Measurements from ENCODE around the gene ARL13B.

ARL13B gene

DNA sequence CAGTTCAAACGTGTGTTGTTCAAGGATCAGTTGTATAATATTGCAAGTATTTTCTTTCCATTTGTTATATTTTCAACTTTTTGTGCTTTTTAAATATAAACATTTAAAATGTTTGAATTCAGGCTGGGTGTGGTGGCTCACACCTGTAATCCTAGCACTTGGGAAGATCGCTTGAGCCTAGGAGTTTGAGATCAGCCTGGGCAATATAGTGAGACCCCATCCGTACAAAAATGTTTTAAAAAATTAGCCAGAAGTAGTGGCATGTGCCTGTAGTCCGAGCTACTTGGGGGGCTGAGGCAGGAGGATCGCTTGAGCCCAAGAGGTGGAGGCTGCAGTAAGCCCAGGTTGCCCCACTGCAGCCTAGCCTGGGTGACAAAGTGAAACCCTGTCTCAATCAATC is 4.7 kb downstream of the ARL13B start:
- TF ChIP-seq, protein P1, sequence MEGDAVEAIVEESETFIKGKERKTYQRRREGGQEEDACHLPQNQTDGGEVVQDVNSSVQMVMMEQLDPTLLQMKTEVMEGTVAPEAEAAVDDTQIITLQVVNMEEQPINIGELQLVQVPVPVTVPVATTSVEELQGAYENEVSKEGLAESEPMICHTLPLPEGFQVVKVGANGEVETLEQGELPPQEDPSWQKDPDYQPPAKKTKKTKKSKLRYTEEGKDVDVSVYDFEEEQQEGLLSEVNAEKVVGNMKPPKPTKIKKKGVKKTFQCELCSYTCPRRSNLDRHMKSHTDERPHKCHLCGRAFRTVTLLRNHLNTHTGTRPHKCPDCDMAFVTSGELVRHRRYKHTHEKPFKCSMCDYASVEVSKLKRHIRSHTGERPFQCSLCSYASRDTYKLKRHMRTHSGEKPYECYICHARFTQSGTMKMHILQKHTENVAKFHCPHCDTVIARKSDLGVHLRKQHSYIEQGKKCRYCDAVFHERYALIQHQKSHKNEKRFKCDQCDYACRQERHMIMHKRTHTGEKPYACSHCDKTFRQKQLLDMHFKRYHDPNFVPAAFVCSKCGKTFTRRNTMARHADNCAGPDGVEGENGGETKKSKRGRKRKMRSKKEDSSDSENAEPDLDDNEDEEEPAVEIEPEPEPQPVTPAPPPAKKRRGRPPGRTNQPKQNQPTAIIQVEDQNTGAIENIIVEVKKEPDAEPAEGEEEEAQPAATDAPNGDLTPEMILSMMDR (conservative IDR thresholded peaks at IDR 0.05) = no peak
- no peak for TF ChIP-seq ZFX (IDR thresholded peaks at IDR 0.05)

DNA sequence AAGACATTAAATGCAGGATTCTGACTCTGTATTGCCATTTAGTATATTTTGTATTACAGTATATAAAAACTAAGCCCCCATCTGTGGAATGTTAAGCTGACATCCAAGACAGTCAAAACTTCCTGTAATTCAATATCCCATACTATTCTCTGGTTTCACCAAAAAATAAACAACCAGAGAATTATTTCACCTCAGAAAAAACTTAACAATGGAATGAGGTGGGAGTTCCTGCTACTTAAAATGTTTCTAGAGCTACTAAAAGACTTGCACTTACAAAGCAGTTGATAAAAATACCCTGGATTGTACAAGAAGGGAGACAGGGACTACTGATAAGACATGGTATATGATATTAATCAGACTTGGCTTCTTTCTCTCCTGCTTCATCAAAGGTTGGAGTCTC is 8.3 kb downstream of the ARL13B start:
- H3K27ac ChIP-seq = no peak overlapping the region
- TF ChIP-seq, protein P1 (conservative IDR thresholded peaks at IDR 0.05) = no peak
- no peak for TF ChIP-seq ZFX (IDR thresholded peaks at IDR 0.05)

More for the DNA sequence above, 4.7 kb downstream of the ARL13B start:
- no peak overlapping the region for H3K27ac ChIP-seq

DNA sequence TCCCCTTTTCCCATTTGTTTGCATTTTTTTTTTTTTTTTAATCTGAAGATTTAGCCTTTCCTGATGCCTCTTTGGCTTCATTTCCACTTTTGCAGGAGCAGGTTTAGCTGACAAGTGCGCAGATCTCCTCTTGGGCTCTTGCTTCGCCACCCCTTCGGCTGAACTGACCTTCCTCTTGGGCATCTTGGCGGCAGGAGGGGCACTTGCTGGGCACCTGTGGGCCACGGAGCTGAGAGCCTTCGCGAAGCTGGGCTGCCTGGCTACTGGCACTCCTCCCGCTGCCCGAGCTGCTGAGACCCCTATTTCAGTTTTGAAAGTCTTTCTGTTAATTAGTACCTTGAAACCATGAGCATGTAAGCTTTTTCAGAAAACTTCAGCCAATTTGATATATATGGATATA is 8.8 kb downstream of the ARL13B start:
- H3K27ac ChIP-seq = no peak overlapping the region
- TF ChIP-seq ZFX (IDR thresholded peaks at IDR 0.05) = no peak
- TF ChIP-seq, protein P1 (conservative IDR thresholded peaks at IDR 0.05) = no peak

DNA sequence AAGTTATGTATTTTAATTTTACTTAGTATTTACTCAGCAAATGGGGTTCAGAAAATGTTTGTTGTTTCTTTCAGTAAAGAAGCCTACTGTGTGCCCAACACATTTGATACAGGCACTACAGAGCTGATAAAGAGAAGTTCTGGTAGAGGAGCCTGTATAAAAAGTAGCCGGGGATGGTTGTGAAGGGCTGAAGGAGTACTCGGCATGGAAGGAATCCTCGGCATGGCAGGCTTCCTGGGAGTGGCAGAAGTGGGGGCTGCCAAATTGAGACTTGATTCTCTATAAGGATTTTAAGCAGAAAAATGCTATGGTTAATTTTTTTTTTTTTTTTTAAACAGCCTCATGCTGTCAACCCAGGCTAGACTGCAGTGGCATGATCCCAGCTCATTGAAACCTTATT is 9.3 kb downstream of the ARL13B start:
- no peak overlapping the region for H3K27ac ChIP-seq
- TF ChIP-seq ZFX (IDR thresholded peaks at IDR 0.05) = no peak
- TF ChIP-seq, protein P1 (conservative IDR thresholded peaks at IDR 0.05) = no peak

DNA sequence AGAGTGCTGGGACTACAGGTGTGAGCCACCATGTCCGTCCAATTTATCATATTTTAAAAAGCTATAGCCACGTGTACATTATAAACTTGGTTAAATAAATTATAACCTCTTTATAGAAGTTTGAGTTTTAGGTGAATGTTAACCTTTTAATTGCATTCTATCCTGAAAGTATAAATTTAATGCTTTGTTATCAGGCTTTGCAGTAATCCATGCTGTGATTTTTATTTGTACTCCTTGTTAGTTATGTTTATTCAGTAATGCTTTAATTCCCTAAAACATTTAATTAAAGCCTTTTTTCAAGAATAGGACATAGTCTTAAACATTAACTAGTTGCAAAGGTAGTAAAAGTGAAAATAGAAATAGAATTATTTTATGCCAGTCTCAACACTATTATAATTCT is 11.7 kb downstream of the ARL13B start:
- H3K27ac ChIP-seq = no peak overlapping the region
- TF ChIP-seq, protein P1 (conservative IDR thresholded peaks at IDR 0.05) = no peak
- TF ChIP-seq ZFX (IDR thresholded peaks at IDR 0.05) = no peak

DNA sequence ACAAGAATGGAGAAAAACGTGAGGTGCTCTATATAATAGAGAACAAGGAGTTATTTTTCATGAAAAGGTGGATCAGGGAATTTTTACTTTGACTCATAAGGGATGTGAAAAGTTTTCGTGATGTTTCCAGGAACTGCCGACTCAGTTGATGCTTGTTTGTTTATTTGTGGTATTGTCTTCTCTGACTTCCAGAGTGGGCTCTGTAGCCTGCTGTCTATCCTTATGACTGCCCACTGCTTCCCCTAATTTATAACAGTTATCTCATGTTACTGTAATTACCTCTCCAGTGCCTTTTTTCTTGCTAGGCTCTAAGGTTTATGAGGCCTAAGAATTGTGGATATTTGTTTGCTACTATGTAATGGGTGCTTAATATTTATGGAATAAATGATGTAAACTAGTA is 12.3 kb downstream of the ARL13B start:
- no peak overlapping the region for H3K27ac ChIP-seq
- no peak for TF ChIP-seq ZFX (IDR thresholded peaks at IDR 0.05)
- TF ChIP-seq, protein P1 (conservative IDR thresholded peaks at IDR 0.05) = no peak

DNA sequence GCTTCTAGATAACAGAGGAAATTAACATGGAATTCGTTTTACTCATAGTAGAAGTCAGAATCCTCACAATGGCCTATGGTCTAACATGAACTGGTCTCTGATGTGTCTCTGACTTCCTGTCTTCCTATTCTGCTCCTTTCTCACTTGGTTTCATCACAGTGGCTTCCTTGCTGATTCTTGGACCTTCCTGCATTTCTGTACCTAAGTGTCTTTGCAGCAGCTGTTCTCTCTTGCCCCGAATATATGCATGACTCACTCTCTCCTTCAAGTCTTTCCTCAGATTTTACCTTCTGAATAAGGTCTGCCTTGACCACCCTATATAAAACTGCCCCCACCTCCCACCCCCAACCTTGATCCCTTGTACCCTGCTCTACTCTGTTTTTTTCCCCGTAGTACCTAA is 14.1 kb downstream of the ARL13B start:
- no peak overlapping the region for H3K27ac ChIP-seq
- no peak for TF ChIP-seq ZFX (IDR thresholded peaks at IDR 0.05)
- TF ChIP-seq, protein P1 (conservative IDR thresholded peaks at IDR 0.05) = no peak

Data from C4-2B (cell line).